Heart right ventricle (tissue), 16 donors: ENCODE measurements around the gene CISD2. TPM values are rescaled to one million over a fixed set of nuclear protein-coding genes. Genes with fewer than 3 reads are reported as not detected.

Experiments
- ATAC-seq, 8 donors: fragments of 200-7000 bp; cut with Tn5 transposase; one replicate each; pipeline ENCODE4 v1.9.1; 2020; ENCODE audit warnings: mild to moderate bottlenecking in 8 of 8, moderate library complexity in 8 of 8, moderate number of reproducible peaks in 1 of 8
- DNase-seq, 2 donors: peaks; one replicate each; pipeline ENCODE4 v3.0.0-alpha.2; 2020
- H3K27ac ChIP-seq, 10 donors: fragments of 200-600 bp; sonication (generic) in 2 of 10; one replicate each; pipeline versions ENCODE4 v1.5.0 to v1.8.0; 2020 to 2022; ENCODE audit warnings: mild to moderate bottlenecking in 3 of 10
- H3K27me3 ChIP-seq, 7 donors: fragments of 200-600 bp; one replicate each; pipeline ENCODE4 v1.8.0; 2021 to 2022; ENCODE audit warnings: mild to moderate bottlenecking in 2 of 7
- H3K36me3 ChIP-seq, 9 donors: fragments of 200-600 bp; sonication (generic) in 1 of 9; one replicate each; pipeline versions ENCODE4 v1.5.0 to v1.8.0; 2020 to 2022; ENCODE audit warnings: mild to moderate bottlenecking in 2 of 9
- H3K4me1 ChIP-seq, 9 donors: fragments of 200-600 bp; sonication (generic) in 1 of 9; one replicate each; pipeline versions ENCODE4 v1.5.0 to v1.8.0; 2020 to 2022; ENCODE audit warnings: mild to moderate bottlenecking in 4 of 9
- H3K4me3 ChIP-seq, 10 donors: fragments of 200-600 bp; sonication (generic) in 2 of 10; one replicate each; pipeline versions ENCODE4 v1.5.0 to v1.8.0; 2020 to 2022; ENCODE audit warnings: mild to moderate bottlenecking in 7 of 10, moderate library complexity in 2 of 10
- H3K9me3 ChIP-seq, 11 donors: fragments of 200-600 bp in 10 of 11; sonication (generic) in 2 of 11; one replicate each; pipeline versions ENCODE4 v1.5.0 to v1.8.0; 2013 to 2022; ENCODE audit warnings: mild to moderate bottlenecking in 2 of 11, control low read depth in 1 of 11, moderate library complexity in 1 of 11
- CTCF ChIP-seq, 9 donors: fragments of 200-600 bp; sonication (generic) in 2 of 9; IDR thresholded peaks; one replicate each; pipeline versions ENCODE4 v1.5.0 to v1.8.0; 2021 to 2022; ENCODE audit warnings: antibody characterized with exemption in 9 of 9, mild to moderate bottlenecking in 5 of 9, moderate library complexity in 1 of 9
- WGBS, 2 donors: extraction: QIAGEN DNeasy Blood & Tissue Kit; methylation state at CpG; one replicate each; pipeline ENCODE4 v1.1.7; 2013; ENCODE audit warnings: inconsistent platforms in 1 of 2; 5-methylcytosine and 5-hydroxymethylcytosine counted together
- intact Hi-C, 10 donors: fragments of 100-400 bp; cut with DNase I; formaldehyde crosslinking; loops; one replicate each; pipeline versions ENCODE4 v1.11.1 to v1.14.2; 2022
- polyA plus RNA-seq, 2 donors: library from polyadenylated mRNA; stranded (reverse); fragments of 200-250 nt; gene quantifications; one replicate each; pipeline ENCODE4 v1.2.3, GENCODE V29; 2013
- total RNA-seq, 10 donors: library from RNA; stranded (reverse); fragmentation: NEBNext Ultra II Directional in 3 of 10; extraction: Animal tissue kit (Norgen Biotek cat#: 25700) in 3 of 10; gene quantifications; one replicate each; pipeline versions ENCODE4 v1.2.1 to v1.2.4, GENCODE V29; 2021 to 2023
- donor health status: Arrhythmogenic right ventricular cardiomyopathy.
- donor health status: ischemic (EF 13 %, LVEDD 7.1; RV severe dilation, severe dysfunction).
- donor health status: healthy with polysubstance abuse.
- donor health status: DM: no; HTN: yes; CAD: no.
- donor health status: DM: no; HTN: no; CAD: no.
- donor health status: ischemic (EF 25% LVEDD 6.9; RV normal size, moderate dysfunction).
- donor health status: ischemic (EF 25% LVEDD 5.7; RV mildly dilated, moderate dysfunction).
- donor health status: healthy.
- donor health status: DM: yes; HTN: yes; CAD: no.
- donor health status: Ischemic cardiomyopathy.
- donor health status: ischemic (EF 35%, LVEDD 5.7; RV mildly dilated, moderate dysfunction).
- donor health status: nonischemic (EF 11% LVEDD 7.7; RV severe dilation, severe dysfunction).
- donor health status: DM: yes; HTN: yes; CAD: no.
- donor health status: PGD.
- donor health status: ischemic (EF 29% LVEDD 5.4; RV normal size, mild dysfunction).
- donor health status: nonischemic (EF 23%, LVEDD 6.1; RV moderate dilation, normal function).

CISD2 gene
- total and polyA plus RNA-seq, 12 donors: 11.0 to 31.0 (median 16.9) TPM

- intact Hi-C loops: loop anchor here in 8 of 10 donors (2.0 to 10.0 kb wide), 9 partner anchors 39 to 326 kb away; partner anchors contain the start of genes CISD2 (in 4 of the 8), MANBA (in 3 of the 8), NFKB1 (in 2 of the 8) and SLC9B1 (in 2 of the 8)
- TF ChIP-seq CTCF (IDR thresholded peaks at IDR 0.05): no peak
- H3K4me3 ChIP-seq: peak overlapping the region; percentile 71 to 94 (median 88)
- no peak for DNase-seq
- H3K36me3 ChIP-seq: peaks cover 0 to 15% (median 0%) of the 10 kb centered on the region in 9 donors
- H3K4me1 ChIP-seq: peaks cover 2 to 54% (median 27%) of the 10 kb centered on the region in 9 donors
- no peaks in the 10 kb centered on the region for H3K27me3 ChIP-seq
- peak overlapping the region; percentile 97 to 100 (median 100) for H3K27ac ChIP-seq
- 1 to 2% methylated on average over 4 of the region's 4 CpGs for WGBS, 2 donors
- H3K9me3 ChIP-seq: no peaks in the 10 kb centered on the region
- ATAC-seq: no peak
Observed at GRCh38 chr4:102828497-102828808, 40.3 kb upstream of the CISD2 start.

GRCh38 chr4:102829803-102830202 is 39.0 kb upstream of the CISD2 start:
- DNase-seq: no peak
- H3K4me3 ChIP-seq: no peak overlapping the region
- peak overlapping the region in 1 of 10 donors; percentile 99 for H3K27ac ChIP-seq
- peaks cover 0 to 3% (median 0%) of the 10 kb centered on the region in 9 donors for H3K36me3 ChIP-seq
- TF ChIP-seq CTCF (IDR thresholded peaks at IDR 0.05): no peak
- no peaks in the 10 kb centered on the region for H3K9me3 ChIP-seq
- H3K4me1 ChIP-seq: peaks cover 0 to 43% (median 15%) of the 10 kb centered on the region in 9 donors
- 94% methylated on average over 7 of the region's 7 CpGs for WGBS, 2 donors
- intact Hi-C loops: loop anchor here in 9 of 10 donors (2.0 to 10.0 kb wide), 9 partner anchors 37 to 328 kb away; partner anchors contain the start of genes CISD2 (in 5 of the 9), MANBA (in 3 of the 9), NFKB1 (in 2 of the 9) and SLC9B1 (in 2 of the 9)
- no peak for ATAC-seq
- H3K27me3 ChIP-seq: no peaks in the 10 kb centered on the region

GRCh38 chr4:102832105-102832504 is 36.7 kb upstream of the CISD2 start:
- TF ChIP-seq CTCF (IDR thresholded peaks at IDR 0.05): no peak
- 90 to 96% methylated on average over 4 of the region's 4 CpGs for WGBS, 2 donors
- Histone ChIP-seq H3K27ac (no peak overlapping the region), H3K27me3 (no peaks in the 10 kb centered on the region), H3K4me3 (no peak overlapping the region), H3K4me1 (peaks cover 0 to 42% (median 15%) of the 10 kb centered on the region in 9 donors), H3K36me3 (no peaks in the 10 kb centered on the region), H3K9me3 (no peaks in the 10 kb centered on the region)
- intact Hi-C loops: loop anchor here in 1 of 10 donors (5.0 kb wide), 1 partner anchor 35 kb away; the partner anchor contains the start of gene CISD2
- ATAC-seq: no peak
- DNase-seq: no peak

- H3K4me1 ChIP-seq: peaks cover 0 to 42% (median 15%) of the 10 kb centered on the region in 9 donors
- DNase-seq: no peak
- H3K9me3 ChIP-seq: no peaks in the 10 kb centered on the region
- intact Hi-C loops: loop anchor here in 1 of 10 donors (5.0 kb wide), 1 partner anchor 35 kb away; the partner anchor contains the start of gene CISD2
- TF ChIP-seq CTCF (IDR thresholded peaks at IDR 0.05): no peak
- H3K4me3 ChIP-seq: no peak overlapping the region
- H3K36me3 ChIP-seq: no peaks in the 10 kb centered on the region
- WGBS, 2 donors: 91 to 93% methylated on average over 1 of the region's 1 CpG
- no peak for ATAC-seq
- H3K27ac ChIP-seq: peak overlapping the region in 1 of 10 donors; percentile 18
- no peaks in the 10 kb centered on the region for H3K27me3 ChIP-seq
Observed at GRCh38 chr4:102832667-102833066, 36.1 kb upstream of the CISD2 start.
